ENCODE results near the gene TSPAN11.
"Not testable (repeated sequence)": the region's sequence is repeated elsewhere in the genome, so short reads cannot be mapped to it uniquely, and the experiment has no call there.

TSPAN11 gene, protein sequence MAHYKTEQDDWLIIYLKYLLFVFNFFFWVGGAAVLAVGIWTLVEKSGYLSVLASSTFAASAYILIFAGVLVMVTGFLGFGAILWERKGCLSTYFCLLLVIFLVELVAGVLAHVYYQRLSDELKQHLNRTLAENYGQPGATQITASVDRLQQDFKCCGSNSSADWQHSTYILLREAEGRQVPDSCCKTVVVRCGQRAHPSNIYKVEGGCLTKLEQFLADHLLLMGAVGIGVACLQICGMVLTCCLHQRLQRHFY

DNA sequence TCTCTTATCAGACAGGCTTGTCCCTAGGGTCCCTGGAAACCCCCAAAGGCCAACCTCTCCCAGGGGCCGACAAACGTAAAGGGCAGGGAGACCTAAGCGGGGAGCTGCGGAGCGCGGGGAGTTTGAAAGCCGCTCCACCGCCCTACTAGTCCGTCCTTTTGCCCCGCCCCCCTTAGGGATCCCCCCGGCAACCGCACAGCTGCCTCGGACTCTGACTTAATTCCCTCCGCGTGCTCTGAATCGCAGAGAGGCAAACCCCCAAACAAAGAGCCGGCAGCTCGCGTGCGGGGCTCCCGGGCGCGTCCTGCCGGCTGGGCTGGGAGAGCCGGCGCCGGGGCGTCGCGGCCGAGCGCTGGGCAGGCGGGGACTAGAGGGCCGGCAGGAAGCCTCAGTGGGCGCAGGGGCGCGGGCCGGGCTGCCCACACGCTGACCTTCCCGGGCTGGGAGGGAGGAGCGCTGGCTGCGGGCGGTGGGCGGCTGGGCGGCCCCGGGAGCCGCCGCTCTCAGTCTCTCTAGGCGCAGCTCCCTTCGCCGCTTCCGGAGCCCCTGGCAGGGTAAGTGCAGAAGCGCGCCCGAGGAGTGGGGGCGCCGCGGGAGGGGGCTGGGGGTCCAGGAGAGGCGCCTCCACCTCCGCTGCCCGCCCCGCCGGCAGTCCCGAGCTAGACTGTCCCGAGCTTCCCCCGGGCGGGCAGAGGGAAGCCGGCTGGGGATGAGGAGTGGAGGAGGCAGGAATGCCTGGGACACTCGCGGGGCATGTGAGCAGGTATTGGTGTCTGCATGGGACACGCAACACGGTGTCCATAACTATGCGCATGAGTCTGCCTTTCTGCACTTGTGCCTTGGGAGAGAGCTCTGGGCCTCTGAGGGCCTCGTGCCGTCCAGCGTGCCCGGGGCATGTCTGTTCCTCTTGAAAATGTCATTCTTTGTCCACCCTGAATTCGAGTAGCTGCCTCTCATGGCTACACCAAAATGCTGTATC lies at the start of gene TSPAN11:
TSPAN11 (plus strand) TSS at position 506 of the 979 bp plus-strand sequence. CDS start 27,244 bp downstream, outside the sequence.
- DNase-seq = peak; percentile 54

DNA sequence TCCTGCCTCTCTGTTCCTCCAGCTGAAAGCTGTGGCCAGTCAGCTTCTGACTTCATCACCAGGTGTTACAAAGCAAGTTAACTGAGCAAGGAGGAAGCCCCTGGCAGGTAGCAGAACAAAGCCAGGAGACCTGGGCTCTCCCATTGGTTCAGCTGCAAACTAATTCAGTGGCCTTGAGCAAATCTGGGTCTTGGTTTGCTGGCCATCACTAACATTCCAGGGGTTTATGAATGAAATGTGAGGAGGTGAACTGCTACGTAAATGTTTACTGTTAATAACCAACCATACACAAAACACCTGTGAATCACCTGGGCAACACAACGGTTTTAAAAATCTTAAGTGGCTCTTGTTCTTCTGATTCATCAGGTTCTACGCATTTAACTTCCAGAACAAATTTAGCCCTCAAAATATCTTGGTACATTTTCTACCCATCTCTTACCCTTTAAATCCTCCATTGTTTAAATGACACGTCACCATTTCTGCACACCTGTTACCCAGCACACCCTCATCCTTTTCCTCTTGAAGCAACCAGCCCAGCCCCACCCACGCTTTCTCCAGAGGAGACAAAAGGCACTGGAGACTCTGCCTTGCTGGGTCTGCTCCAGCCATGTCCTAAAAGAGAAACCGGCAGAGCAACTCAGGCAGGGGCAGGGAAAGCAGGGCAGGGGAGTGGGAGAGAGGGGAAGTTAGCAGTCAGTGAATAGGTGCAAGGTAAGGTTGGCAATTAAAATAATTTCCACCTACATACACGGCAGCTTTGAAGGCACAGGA lies 49.3 kb upstream of the TSPAN11 start:
- DNase-seq = no peak

DNA sequence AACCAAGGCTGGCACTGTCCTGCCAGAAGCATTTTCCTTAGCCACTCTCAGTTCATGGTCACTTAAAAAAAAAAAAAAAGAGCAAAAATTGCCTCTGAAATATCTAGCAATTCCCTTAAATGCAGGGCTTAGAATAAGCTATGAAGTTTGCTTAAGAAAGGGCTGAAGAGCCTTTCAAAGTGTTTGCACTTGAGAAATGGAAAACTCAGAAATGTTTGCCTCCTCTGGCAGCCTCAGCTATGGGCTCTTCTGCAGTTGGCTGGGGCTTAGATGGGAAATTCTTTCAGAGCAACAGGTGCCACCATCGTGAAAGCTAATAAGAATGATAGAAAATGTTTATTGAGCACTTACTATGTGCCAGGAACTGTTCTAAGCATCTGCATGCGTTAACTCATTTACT lies 48.5 kb upstream of the TSPAN11 start:
- DNase-seq = no peak

DNA sequence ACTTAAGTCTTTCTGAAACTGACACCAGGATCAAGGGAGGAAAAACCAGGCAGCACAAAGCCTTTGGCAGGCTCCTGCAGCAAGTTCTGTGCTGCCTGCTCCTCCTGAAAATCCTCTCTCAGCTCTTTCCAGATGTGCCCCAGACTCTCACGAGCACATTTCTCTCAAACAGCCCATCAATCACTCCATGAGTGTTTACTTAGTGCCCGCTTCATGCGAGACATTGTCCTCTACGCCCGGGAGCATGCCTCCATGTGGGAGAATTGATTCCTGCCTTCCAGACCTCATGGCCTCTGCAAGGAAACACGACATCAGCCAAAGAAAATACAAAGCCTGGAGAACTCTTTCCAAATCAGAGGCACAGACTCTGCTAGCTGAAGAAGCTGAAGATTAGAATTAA lies 46.5 kb upstream of the TSPAN11 start:
- DNase-seq = no peak

DNA sequence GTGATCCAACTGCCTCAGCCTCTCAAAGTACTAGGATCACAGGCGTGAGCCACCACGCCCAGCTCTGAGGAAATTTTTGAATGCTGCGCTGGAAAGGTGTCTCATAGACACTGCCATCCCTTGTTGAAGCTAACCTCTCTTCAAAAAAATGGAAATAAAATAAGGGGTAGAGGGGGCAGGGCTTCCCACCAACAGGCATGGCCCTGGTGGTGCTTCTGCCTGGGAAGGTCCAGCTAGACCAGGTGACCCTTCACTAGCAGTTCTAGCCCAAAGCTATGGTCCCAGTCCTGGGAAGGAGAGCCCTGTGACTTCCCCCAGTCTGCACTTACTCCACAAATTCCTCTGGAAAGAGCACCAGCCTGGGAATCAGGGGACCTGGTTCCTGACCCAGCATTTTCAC lies 45.7 kb upstream of the TSPAN11 start:
- no peak for DNase-seq

DNA sequence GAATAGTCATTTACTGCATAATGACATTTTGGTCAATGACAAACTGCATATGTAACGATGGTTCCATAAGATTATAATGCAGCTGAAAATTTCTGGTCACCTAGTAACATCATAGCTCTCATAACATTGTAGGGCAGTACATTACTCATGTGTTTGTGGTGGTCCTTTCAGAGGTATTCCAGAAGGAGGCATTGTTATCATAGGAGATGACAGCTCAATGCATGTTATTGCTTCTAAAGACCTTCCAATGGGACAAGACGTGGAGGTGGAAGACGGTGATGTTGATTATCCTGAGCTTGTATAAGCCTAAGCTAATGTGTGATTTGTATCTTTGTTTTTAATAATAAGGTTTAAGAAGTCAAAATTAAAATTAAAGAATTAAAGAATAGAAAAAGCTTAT lies 43.8 kb upstream of the TSPAN11 start:
- peak; percentile 20 for DNase-seq

DNA sequence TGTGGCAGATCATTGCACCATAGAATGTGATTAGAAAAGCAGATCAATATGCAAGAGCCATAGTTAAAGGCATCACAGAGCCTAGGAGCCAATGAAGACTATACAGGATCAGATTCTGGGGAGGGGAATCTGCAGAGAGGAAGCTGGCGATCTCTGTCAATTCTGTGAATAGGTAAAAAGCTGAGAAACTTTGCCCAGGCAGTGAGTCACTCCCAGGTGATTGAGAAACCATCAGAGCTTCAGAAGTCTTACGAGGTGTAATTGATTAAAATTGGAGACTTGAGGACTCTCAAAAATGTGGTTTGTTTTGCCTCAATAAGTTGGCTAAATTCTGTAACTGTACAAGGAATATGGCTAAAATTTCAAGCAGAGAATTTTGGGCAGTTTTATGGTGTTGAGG lies 41.7 kb upstream of the TSPAN11 start:
- DNase-seq = no peak

DNA sequence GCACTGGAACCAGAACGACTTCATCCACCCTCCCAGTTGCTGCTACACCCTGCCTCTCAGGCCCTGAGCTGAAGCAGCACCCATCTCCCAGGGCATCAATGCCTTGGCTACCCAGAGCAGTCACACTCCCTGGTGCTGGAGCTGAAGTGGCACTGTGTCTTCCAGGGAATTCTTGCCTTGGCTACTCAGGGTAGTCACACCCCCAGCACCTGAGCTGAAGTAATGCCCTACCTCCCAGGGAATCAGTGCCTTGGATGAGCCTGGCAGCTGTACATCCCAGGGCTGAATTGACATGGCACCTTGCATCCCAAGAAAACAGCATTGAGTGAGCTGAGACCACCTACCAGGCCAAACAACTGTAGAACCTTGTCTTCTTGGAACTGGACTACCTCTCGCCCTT lies 41.2 kb upstream of the TSPAN11 start:
- DNase-seq = no peak

DNA sequence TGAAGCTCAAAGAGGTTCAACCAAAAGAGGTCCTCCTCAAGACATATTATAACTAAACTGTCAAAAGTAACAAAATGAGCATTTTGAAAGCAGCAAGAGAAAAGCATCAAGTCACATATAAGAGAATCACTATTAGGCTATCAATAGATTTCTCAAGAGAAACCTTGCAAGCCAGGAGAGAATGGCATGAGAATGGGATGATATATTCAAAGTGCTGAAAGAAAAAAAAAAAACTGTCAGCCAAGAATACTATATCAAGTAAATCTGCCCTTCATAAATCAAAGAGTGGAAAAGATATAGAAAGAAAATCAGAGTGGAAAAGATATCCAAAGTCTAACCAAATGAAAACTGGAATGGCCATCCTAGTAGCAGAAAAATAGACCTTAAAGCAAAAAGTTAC lies 39.3 kb upstream of the TSPAN11 start:
- no peak for DNase-seq

DNA sequence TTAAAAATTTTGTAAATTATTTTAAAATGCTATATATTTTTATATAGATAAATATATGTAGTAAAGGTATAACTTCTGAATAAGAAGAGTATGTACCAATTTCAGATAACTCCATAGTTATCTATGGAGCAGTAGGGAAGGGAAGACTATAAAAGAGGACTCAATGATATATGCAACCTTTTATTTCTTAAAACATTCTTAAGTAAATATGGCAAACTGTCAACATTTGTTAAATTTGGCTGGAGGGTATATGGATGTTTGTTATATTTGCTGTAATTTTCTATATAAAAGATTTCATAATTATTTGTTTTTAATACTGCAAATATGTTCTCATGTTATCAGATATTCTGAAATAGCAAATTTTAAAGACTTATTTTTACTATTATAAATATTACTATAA lies 38.3 kb upstream of the TSPAN11 start:
- no peak for DNase-seq

DNA sequence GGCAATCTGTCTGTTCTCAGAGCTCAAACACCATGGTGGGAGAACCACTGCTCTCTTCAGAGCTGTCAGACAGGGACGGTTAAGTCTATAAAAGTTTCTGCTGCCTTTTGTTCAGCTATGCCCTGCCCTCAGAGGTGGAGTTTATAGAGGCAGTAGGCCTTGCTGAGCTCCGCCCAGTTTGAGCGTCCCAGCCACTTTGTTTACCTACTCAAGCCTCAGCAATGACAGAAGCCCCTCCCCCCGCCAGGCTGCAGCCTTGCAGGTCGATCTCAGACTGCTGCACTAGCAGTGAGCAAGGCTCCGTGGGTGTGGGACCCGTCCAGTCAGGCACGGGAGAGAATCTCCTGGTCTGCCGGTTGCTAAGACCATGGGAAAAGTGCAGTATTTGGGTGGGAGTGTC lies 32.0 kb upstream of the TSPAN11 start:
- DNase-seq = not testable (repeated sequence)

DNA sequence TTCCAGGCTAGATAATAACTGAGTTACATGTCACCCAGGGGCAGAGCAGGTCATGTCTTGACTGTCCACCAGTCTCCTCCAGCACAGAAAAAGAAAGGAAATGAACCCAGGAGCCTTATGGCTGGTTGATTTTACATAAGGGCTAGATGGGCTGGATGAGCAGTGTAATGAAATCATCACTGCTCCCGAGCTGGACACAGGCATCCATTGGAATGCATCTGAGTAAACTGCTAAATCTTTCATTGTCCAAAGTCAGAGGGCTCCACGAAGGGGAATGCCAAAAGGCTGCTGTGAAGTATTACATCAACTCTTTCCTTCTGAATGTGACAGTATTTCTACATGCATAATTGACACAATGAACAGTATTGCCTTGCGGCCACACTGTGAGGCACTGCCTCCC lies 30.1 kb upstream of the TSPAN11 start:
- DNase-seq = peak; percentile 50

DNA sequence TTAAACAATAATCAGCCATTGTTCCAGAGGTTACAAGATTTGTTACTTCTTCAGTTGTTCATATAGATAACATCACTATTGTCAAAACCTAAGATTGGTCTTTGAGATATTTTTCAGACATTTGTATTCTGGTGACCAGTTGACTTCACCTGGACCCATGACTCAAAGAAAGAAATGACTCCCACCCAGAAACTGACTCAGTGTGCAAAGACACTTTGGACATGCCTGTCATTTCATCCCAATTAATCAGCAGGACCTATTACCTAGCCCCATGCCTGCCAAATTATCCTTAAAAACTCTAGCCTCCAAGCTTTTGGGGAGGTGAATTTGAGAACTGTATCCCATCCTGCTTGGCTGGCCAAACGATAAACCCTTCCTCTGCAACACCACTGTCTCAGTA lies 27.7 kb upstream of the TSPAN11 start:
- DNase-seq = no peak

DNA sequence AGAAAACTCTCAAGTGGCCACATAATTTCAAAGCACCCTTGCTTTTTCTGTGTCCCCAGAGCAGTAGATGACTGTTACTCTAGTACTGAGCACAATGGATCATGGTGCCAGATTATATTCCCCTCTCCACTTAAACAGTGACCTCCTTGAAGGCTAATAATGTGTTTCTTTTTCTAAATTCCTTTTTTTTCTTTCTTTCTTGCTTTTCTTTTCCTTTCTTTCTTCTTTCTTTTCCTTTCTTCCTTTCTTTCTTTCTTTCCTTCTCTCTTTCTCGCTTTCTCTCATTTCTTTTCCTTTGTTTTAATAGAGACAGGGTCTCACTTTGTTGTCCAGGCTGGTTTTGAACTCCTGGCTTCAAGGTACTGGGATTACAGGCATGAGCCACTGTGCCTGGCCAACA lies 26.2 kb upstream of the TSPAN11 start:
- no peak for DNase-seq

DNA sequence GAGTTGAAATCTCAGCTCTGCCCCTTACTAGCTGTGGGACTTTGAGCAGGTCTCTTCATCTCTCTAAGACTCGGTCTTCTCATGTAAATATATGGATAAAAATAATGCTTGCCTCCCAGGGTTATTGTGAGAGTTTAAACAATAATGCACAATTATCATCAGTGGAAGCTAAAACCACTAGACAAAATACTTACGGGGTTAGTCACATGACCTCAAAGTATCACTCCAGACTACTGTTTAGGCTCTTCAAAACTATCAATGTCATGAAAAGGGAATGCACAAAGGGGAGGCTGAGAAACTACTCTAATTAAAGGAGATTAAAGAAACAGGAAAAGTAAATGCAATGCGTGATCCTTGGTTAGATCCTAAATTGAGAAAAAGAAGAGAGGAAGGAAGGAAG lies 24.5 kb upstream of the TSPAN11 start:
- DNase-seq = no peak

DNA sequence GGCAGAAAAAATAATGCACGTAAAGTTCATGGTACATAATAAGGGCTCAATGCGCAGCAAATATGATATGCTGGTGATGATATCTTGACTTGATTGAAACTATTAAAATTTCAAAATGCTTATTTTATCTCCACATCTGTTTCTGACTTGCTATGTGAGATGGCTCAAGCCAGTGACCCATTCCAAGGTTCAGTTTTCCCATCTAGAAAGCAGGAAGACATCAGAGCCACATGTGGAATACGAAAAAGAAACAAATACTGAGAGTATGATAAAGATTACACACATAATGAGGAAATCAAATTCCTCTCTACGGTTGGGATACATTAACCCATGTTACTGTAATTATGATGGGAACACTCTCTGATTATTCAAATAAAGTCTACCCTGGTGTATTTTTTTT lies 24.0 kb upstream of the TSPAN11 start:
- no peak for DNase-seq

DNA sequence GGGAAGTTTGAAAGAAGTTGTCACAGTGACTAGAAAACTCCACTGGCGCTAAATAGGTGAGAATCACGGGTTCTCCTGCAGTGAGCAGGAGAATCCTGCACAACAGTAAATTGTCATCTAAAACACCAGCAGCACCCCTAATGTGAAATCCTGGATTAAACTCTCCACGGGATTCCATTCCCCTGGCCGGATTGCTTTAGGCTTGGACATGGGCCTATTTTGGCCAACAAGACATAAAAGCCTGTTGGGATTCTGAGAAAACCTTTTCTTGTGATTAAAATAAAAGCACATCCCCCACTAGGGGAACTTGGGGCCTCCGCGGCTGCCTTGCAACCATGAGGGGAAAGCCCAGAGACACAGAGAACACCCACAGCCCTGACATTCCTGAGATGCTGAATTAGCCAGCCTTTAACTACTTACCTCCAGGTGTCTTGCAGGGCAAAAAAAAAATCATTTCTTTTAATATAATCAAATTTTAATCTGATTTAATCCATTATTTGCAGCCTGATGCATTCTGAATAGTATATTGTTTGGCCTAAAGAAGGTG lies 21.0 kb upstream of the TSPAN11 start:
- DNase-seq = no peak

DNA sequence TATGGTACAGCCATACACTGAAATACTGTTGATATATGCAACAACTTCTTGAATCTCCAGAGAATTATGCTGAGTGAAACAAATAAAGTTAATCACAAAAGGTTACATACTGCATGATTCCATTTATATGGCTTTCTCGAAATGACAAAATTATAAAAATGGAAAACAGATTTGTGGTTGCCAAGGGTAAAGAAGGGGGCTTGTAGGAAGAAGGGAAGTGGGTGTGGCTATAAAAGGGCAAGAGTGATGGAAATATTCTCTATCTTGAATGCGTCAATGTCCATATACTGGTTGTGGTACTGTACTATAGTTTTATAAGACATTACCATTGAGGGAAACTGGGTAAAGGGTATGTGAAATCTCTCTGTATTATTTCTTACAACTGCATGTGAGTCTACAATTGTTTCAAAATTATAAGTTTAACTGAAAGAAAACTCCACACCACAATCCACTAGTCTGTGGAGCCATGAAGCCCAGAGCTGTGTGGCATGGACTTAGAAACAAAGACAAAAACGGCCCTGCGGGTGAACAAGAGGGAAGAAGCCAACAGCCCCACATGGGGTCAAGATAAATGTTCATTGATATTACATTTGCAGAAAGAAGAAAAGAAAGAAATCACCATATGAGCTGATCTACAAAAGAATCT lies 18.3 kb upstream of the TSPAN11 start:
- DNase-seq = no peak

DNA sequence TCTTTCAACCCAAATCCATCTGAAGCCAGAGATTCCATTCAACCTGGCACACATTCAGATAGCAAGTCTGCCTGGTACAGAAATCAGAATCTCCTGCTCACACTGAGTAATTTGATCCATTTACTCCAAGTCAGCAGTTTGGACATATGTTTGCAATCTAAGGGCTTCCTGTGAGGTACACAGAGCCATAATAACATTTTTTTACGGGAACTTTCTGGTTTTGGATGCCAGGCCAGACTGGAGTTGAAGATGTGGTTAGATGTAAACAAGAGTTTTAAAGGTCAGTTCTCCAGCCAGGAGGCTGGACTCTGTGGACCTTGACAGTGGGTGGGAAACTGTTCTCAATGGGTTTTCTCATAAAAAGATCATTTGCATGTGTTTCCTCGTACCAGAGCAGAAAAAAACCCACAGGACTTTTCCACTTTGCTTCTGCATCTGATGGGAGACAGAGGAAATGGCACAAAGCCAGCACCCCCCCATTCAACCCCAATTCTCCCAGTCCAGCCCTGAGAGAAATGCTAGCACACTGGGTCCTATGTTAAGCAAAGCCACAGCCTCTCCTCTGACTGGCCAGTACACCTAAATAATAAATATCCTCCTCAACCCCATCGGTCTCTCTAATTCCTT lies 17.7 kb upstream of the TSPAN11 start:
- no peak for DNase-seq

DNA sequence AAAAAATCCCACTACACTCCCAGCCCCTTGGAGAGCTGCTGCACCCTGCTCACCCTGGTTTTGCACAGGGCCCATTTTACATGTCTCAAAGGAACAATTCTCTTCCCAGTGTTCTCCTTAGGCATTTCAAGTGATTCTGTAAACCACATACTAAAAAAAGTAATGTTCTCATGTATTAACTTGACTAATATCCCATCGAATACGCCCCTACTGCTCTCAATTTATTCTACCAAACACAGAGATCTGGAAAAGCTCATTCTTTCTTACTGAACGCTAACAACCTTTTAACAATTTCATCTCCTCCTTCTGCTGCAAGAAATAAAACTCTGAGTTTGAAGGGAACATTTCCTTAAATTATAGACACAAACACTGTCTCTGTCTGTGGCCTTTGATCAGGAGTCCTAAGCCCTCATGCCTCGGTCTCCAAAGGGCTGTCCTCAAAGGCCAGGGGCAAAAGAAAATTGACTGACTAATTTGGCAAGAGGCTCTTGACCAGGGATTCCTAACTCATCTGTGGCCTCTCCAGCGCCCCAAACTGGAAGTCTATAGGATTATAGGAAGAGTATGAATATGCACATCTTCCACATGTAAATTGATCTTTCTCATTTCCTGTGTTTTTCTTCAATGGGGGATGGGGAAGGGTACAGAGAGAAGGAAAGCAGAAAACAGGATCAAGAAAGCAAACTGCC lies 17.1 kb upstream of the TSPAN11 start:
- DNase-seq = no peak

DNA sequence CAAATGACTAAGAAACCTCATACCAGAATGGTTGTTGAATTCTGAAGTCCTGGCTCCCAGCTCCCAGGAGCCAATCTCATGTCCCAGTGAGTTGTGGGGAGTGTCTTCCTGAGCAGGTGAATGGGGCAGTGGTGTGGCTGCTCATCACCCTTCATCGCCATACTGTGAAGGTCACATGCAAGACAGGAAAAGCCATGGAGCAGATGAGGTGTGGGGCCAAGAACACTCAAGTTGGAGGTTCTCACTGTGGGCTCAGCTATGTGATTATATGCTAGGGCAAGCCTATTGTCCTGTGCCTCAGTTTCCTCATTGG lies 16.6 kb upstream of the TSPAN11 start:
- DNase-seq = no peak

DNA sequence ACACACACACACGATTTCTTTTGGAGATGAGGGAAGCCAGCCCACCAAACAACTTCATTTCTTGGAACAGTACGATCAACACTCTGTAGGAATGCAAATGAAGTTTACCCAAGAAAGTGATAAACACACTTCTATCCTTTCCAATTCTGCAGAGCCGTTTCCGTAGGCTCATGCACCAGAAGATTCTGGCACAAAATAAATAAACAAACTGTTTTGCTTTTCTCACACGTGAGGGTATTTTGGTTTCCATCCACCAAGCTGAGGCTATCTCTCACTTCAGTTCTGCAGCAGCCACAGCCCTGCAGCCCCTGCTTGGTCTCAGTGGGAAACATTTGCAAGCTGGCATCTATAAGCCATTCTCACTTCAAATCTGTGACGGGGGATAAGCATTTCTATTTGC lies 15.3 kb upstream of the TSPAN11 start:
- DNase-seq = no peak
